ENCODE measurements around the gene UBL3. TPM values are rescaled to one million over a fixed set of nuclear protein-coding genes. Genes with fewer than 3 reads are reported as not detected.

The UBL3 gene
- total RNA-seq, 1 experiment from 2014 or later: 12.0 TPM

DNA sequence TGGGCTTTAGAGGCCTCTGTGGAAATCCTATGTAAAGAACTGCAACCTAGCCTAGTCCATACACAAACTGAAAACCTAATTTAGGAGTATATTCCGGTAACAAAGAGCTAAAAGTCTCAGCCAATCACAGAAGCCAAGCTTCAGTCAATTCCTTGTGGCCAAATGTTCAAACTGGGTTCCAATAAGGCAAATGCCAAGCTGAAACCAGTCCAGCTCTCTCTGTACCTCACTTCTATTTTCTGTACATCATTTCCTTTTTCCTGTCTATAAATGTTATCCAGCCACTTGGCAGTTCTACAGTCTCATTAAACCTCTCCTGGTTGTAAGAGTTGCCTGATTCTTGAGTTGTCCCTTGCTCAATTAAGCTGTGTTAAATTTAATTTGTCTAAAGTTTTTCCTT is 31.7 kb upstream of the UBL3 start:
- H3K27me3 ChIP-seq (replicated peaks; ENCODE audit: insufficient read depth, low read depth, low read length, poor library complexity): no peaks in the 10 kb centered on the region
- ChIA-PET POLR2A (ENCODE audit: low non-redundant PET) (no interaction called here), CTCF (no interaction called here)
- H3K4me1 ChIP-seq (ENCODE audit: insufficient read depth, low read length, poor library complexity, severe bottlenecking): peaks cover 15% of the 10 kb centered on the region
- TF ChIP-seq EZH2 (IDR thresholded peaks at IDR 0.05; ENCODE audit: borderline replicate concordance, low read depth, low read length, poor library complexity, severe bottlenecking): no peak
- TF ChIP-seq, protein P1, sequence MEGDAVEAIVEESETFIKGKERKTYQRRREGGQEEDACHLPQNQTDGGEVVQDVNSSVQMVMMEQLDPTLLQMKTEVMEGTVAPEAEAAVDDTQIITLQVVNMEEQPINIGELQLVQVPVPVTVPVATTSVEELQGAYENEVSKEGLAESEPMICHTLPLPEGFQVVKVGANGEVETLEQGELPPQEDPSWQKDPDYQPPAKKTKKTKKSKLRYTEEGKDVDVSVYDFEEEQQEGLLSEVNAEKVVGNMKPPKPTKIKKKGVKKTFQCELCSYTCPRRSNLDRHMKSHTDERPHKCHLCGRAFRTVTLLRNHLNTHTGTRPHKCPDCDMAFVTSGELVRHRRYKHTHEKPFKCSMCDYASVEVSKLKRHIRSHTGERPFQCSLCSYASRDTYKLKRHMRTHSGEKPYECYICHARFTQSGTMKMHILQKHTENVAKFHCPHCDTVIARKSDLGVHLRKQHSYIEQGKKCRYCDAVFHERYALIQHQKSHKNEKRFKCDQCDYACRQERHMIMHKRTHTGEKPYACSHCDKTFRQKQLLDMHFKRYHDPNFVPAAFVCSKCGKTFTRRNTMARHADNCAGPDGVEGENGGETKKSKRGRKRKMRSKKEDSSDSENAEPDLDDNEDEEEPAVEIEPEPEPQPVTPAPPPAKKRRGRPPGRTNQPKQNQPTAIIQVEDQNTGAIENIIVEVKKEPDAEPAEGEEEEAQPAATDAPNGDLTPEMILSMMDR (conservative IDR thresholded peaks at IDR 0.05; ENCODE audit: low read depth, low read length): no peak
- no peak for DNase-seq (ENCODE audit: low spot score)
- H3K9me3 ChIP-seq (ENCODE audit: low read depth, low read length, poor library complexity, severe bottlenecking): no peaks in the 10 kb centered on the region
- intact Hi-C loops (cut with micrococcal nuclease; ENCODE audit: unreplicated experiment): no loop called here
- H3K4me3 ChIP-seq (ENCODE audit: low read depth, low read length, poor library complexity, severe bottlenecking): no peak overlapping the region
- H3K36me3 ChIP-seq (ENCODE audit: insufficient read depth, low read length, poor library complexity, severe bottlenecking): no peaks in the 10 kb centered on the region
- H3K27ac ChIP-seq (ENCODE audit: low read depth, low read length, poor library complexity, severe bottlenecking): no peak overlapping the region
- no TSS peak for BruUV-seq (replicated peaks)

DNA sequence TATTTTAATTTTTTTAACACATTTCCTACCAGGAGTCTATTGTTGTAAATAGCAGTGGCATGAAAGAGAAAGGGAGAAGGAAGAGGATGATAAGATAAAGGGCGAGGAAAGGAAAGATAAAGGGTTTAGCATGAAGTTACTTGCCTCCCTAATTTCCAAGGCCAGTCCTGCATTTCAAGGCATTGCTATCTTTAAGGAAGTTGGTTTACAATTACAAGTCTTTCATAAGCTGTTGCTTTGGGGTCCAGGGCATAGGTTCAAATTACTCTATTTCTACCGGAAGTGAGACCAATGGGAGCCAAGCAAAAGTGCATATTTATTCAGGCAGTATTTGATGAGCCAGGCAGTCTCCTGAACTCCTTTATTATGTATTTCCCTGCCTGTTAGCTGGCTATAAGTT is 27.7 kb upstream of the UBL3 start:
- Histone ChIP-seq H3K9me3 (ENCODE audit: low read depth, low read length, poor library complexity, severe bottlenecking) (no peaks in the 10 kb centered on the region), H3K36me3 (ENCODE audit: insufficient read depth, low read length, poor library complexity, severe bottlenecking) (no peaks in the 10 kb centered on the region), H3K4me3 (ENCODE audit: low read depth, low read length, poor library complexity, severe bottlenecking) (no peak overlapping the region), H3K27me3 (replicated peaks; ENCODE audit: insufficient read depth, low read depth, low read length, poor library complexity) (no peaks in the 10 kb centered on the region), H3K27ac (ENCODE audit: low read depth, low read length, poor library complexity, severe bottlenecking) (no peak overlapping the region), H3K4me1 (ENCODE audit: insufficient read depth, low read length, poor library complexity, severe bottlenecking) (peaks cover 7% of the 10 kb centered on the region)
- BruUV-seq (replicated peaks): no TSS peak
- CTCF ChIA-PET: no interaction called here
- intact Hi-C loops (cut with micrococcal nuclease; ENCODE audit: unreplicated experiment): no loop called here
- peak; percentile 12 for DNase-seq (ENCODE audit: low spot score)
- TF ChIP-seq EZH2 (IDR thresholded peaks at IDR 0.05; ENCODE audit: borderline replicate concordance, low read depth, low read length, poor library complexity, severe bottlenecking): no peak
- TF ChIP-seq, protein P1 (conservative IDR thresholded peaks at IDR 0.05; ENCODE audit: low read depth, low read length): no peak
- POLR2A ChIA-PET (ENCODE audit: low non-redundant PET): no interaction called here

- Histone ChIP-seq H3K4me3 (ENCODE audit: low read depth, low read length, poor library complexity, severe bottlenecking) (no peak overlapping the region), H3K27ac (ENCODE audit: low read depth, low read length, poor library complexity, severe bottlenecking) (no peak overlapping the region), H3K36me3 (ENCODE audit: insufficient read depth, low read length, poor library complexity, severe bottlenecking) (no peaks in the 10 kb centered on the region), H3K9me3 (ENCODE audit: low read depth, low read length, poor library complexity, severe bottlenecking) (no peaks in the 10 kb centered on the region), H3K27me3 (replicated peaks; ENCODE audit: insufficient read depth, low read depth, low read length, poor library complexity) (no peaks in the 10 kb centered on the region), H3K4me1 (ENCODE audit: insufficient read depth, low read length, poor library complexity, severe bottlenecking) (peaks cover 7% of the 10 kb centered on the region)
- POLR2A ChIA-PET (ENCODE audit: low non-redundant PET): no interaction called here
- TF ChIP-seq EZH2 (IDR thresholded peaks at IDR 0.05; ENCODE audit: borderline replicate concordance, low read depth, low read length, poor library complexity, severe bottlenecking): no peak
- TF ChIP-seq, protein P1 (conservative IDR thresholded peaks at IDR 0.05; ENCODE audit: low read depth, low read length): no peak
- CTCF ChIA-PET: no interaction called here
- intact Hi-C loops (cut with micrococcal nuclease; ENCODE audit: unreplicated experiment): no loop called here
- DNase-seq (ENCODE audit: low spot score): no peak
- BruUV-seq (replicated peaks): no TSS peak
Observed at GRCh38 chr13:29877456-29878078, 27.1 kb upstream of the UBL3 start.

Measured in A673 (cell line).